Sigmoid colon (tissue), 4 donors: ENCODE results near the gene PRCP.

ENCODE experiments used
- CTCF ChIP-seq, 4 experiments: fragments of 450-650 bp in 3 of 4; fragments of 200-600 bp in 1 of 4; IDR thresholded peaks; one replicate each; pipeline ENCODE4 v1.5.1; 2016 to 2019; ENCODE audit warnings: antibody characterized with exemption in 4 of 4, mild to moderate bottlenecking in 3 of 4, moderate library complexity in 2 of 4
- EP300 ChIP-seq, 4 donors: sonication (generic); formaldehyde crosslinking; IDR thresholded peaks; one replicate each; pipeline ENCODE4 v1.6.1; 2017; ENCODE audit warnings: antibody characterized with exemption in 4 of 4
- POLR2A ChIP-seq, 2 donors: fragments of 450-650 bp; IDR thresholded peaks; one replicate each; pipeline ENCODE4 v1.6.1; 2016; ENCODE audit warnings: antibody characterized with exemption in 2 of 2, mild to moderate bottlenecking in 2 of 2, moderate library complexity in 2 of 2
- POLR2AphosphoS5 ChIP-seq, 4 donors: sonication (generic); formaldehyde crosslinking; IDR thresholded peaks; one replicate each; pipeline ENCODE4 v1.6.1; 2017; ENCODE audit warnings: antibody characterized with exemption in 4 of 4

- no peak for TF ChIP-seq POLR2A (IDR thresholded peaks at IDR 0.05)
- TF ChIP-seq CTCF (IDR thresholded peaks at IDR 0.05), result no peak
- no peak for TF ChIP-seq EP300 (IDR thresholded peaks at IDR 0.05)
- no peak for TF ChIP-seq POLR2AphosphoS5 (IDR thresholded peaks at IDR 0.05)
Observed at GRCh38 chr11:82874646-82875523, 25.3 kb downstream of the PRCP start.
